HG03196 (cell line): ENCODE data around the gene CPD.
A peak's percentile ranks its signal among the peaks of the same experiment; 100 is the strongest.
"Not testable (repeated sequence)": the region's sequence is repeated elsewhere in the genome, so short reads cannot be mapped to it uniquely, and the experiment has no call there.

Source experiments
- ATAC-seq: cut with Tn5 transposase; IDR thresholded peaks from one replicate; pipeline ENCODE4 v1.9.1; 2021; ENCODE audit not compliant: unreplicated experiment

CPD gene

DNA sequence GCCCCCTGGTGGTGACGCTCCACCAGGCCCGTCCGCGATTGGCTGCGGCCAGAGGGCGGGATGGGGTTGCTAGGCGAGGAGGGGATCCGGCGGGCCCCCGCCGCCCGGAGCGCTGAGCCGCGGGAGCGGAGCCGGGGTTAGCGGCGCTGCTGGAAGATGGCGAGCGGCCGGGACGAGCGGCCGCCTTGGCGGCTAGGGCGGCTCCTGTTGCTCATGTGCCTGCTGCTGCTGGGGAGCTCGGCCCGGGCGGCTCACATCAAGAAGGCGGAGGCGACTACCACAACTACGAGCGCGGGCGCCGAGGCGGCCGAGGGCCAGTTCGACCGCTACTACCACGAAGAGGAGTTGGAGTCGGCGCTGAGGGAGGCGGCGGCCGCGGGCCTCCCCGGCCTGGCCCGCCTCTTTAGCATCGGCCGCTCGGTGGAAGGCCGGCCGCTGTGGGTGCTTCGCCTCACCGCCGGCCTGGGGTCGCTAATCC, at the start of gene CPD:
Gene CPD (plus strand): TSS at position 103 of the 478 bp plus-strand sequence. CDS start 54 bp downstream, at position 157.
- peak; percentile 85 for ATAC-seq

- ATAC-seq, result peak; percentile 70
These were observed 46.6 kb upstream of the CPD start for GRCh38 chr17:30332057-30332542.

DNA sequence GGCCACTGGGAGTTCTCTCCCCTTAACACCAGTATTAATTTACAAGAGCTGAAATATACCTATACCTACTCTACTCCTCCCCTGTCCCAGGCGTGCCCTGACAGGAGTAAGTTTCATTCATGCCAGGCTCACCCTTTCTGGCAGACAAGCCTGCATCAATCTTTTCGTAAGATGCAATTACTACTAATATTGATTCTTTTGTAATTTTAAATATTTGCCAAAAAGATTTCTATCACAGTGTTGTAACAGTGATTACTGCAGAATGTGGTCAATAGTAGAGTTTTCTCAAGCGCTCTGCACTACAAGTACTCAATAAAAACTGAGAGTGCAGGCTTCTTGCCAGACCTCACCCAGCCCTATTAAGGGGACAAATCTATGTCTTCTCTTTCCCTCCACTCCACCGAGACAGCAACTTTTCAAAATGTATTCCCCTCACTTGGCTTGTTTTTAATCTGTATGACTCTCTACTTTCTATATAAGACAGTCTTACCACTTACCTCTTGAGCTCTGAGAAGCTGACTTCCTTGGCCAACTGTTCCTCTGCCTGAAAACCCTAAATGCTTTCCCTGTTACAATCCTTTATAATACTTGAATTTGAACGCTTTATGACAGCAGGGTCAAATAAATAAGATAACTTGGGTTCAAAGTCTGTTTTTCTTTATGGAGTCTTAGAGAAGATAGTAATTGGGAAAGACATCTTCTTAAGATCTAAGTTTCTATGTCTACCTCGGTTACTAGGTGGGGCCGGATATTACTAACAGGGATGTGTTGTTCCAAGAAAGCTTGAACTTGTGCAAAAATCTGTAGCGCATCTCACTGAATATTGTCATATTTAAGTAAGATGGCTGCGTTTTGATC, 45.0 kb upstream of the CPD start, which contains the start of gene TMIGD1:
Gene TMIGD1 (minus strand): TSS at position 555 of the 858 bp plus-strand sequence. CDS start 1,924 bp downstream, outside the sequence.
- no peak for ATAC-seq

DNA sequence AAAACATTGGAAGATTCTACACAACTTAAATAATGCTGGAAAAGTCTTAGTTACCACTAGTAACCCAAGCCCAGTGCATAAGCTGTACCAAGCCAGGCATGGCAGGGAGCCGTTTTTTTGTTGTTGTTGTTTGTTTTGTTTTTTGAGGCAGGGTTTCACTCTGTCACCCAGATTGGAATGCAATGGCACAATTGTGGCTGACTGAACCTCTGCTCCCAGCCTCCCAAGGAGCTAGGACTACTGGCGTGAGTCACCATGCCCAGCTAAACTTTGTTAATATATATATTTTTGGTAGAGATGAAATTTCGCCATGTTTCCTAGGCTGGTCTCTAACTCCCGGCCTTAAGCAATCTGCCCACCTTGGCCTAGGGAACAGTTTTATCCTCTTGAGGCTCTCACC, 44.3 kb upstream of the CPD start:
- ATAC-seq, result no peak

- ATAC-seq, result no peak
These were observed 42.2 kb upstream of the CPD start for GRCh38 chr17:30336369-30337171.

- ATAC-seq, result no peak
These were observed 41.2 kb upstream of the CPD start for GRCh38 chr17:30337393-30337999.

DNA sequence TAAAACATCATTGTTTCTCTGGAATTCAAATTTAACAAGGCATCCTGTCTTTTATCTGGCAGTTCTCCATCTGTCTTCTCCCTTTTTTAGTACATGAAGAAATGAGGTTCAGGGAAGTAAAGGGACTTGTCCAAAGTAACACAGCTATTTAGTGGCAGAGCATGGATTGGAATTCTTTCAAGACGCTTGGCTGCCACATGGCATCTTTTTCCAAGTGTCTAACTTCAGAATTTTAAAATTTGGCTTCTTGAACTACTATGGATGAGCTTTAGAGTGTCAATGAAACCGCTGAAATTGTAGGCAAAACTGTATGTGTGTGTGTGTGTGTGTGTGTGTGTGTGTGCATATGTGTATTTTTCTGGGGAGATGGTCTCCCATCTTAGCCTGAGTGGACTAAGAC, 39.6 kb upstream of the CPD start:
- no peak for ATAC-seq

DNA sequence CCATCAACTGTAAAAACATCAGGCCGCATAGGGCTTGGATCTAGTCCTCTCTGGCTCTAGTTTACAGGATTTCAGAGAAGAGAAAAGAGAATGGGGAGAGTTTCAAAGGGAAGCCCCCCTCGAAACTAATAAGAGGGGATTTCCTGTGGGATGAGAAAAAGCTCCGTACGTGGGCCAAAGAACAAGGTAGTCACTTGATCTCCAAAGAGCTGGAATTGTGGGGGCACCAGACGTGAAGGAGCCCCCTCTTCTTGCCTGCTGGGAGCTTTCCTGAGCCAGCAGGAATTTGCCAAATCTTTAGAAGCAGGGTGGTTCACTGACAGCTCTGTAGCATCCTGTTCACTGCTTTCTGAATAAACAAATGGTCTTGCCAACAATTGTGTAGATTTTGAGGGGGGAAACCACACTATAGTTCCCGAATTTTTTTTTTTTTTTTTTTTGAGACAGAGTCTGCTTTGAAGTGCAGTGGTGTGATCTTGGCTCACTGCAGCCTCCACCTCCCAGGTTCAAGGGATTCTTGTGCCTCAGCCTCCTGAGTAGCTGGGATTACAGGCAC, 37.8 kb upstream of the CPD start:
- ATAC-seq, result no peak

- ATAC-seq, result no peak
These were observed 37.0 kb upstream of the CPD start for GRCh38 chr17:30341703-30342249.

GRCh38 chr17:30343244-30343643, 35.5 kb upstream of the CPD start:
- not testable (repeated sequence) for ATAC-seq

- no peak for ATAC-seq
These were observed 34.9 kb upstream of the CPD start for GRCh38 chr17:30343796-30344195.

- no peak for ATAC-seq
These were observed 34.2 kb upstream of the CPD start for GRCh38 chr17:30344283-30345088.

DNA sequence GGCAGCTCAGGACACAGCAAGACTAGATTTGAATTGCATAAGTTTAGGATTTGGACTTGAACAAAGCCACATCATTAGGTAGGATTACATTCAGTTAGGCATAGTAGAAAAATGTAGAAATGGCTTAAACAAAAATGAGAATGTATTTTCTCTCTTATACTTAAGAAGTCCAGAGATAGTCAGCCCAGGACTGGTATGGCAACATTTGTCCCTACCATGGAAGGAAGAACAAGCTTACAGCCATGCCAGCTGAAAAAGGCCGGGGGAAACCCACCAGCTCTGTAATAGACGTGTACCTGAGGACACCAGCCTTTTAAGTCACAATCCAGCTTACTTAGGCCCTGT, 33.7 kb upstream of the CPD start:
- ATAC-seq, result no peak

DNA sequence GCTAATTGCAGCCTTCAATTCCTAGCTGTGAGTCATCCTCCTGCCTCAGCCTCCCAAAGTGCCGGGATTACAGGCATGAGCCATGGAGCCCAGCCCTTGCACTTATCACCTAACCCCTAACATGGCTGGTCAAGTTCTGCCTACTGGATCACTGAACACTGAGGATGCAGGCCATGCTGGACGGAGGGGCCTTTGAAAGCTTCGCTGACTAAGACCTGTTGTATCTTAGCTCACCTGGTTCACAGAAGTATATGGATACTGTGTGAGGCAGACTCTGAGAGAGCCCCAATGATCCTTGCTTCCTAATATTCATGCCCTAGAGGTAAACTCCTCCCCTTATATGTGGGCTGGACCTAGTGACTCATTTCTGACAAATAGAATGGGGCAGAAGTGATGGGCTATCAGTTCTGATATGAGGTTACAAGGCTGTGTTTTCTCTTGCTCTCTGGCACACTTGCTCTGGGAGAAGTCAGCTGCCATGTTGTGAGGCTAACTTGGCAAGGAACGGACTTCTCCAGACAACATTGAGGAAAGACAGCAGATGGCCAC, 33.1 kb upstream of the CPD start:
- no peak for ATAC-seq

DNA sequence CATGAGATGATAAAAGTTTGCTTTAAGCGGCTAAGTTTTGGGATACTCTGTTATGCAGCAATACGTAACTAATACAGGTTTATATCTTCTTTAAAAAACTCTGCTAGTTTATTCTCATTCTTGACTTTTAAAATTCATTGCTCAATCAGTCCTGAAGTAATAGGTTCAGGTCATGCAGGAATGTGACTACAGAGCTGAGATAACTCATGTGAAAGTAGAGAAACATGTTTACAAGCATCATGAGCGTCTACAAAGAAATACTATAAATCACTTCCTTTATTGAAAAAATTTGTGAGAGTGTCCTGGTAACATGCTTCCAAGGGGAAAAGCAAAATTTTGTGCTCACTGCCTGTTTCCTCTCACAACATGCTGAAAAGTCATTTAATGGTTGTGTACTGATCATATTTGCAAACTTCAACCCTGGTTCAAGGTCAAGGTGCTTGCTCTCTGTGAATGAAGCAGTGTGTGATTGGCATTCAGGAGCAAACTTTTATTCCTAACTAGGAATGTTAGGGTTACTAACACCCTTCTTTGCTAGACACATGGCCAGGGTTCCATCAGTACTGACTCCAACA, 32.4 kb upstream of the CPD start:
- no peak for ATAC-seq

- no peak for ATAC-seq
These were observed 31.2 kb upstream of the CPD start for GRCh38 chr17:30347488-30347887.

GRCh38 chr17:30349252-30349651, 29.5 kb upstream of the CPD start:
- ATAC-seq, result no peak

- ATAC-seq, result not testable (repeated sequence)
These were observed 27.5 kb upstream of the CPD start for GRCh38 chr17:30351263-30351662.

GRCh38 chr17:30351735-30352134, 27.0 kb upstream of the CPD start:
- ATAC-seq, result no peak
